ENCODE data around the gene LCP2.
A peak's percentile ranks its signal among the peaks of the same experiment; 100 is the strongest.

Gene LCP2

GRCh38 chr5:170201311-170201710 lies 96.3 kb downstream of the LCP2 start:
- H3K36me3 Mint-ChIP-seq: no peaks in the 10 kb centered on the region
- H3K4me3 Mint-ChIP-seq: no peak overlapping the region
- H3K4me1 Mint-ChIP-seq: no peaks in the 10 kb centered on the region
- H3K27me3 Mint-ChIP-seq: peaks cover 7% of the 10 kb centered on the region
- no peak overlapping the region for H3K27ac Mint-ChIP-seq
- DNase-seq (ENCODE audit: low spot score in 2 of 2) (no peak), ATAC-seq (ENCODE audit: low read depth) (no peak)
- no peaks in the 10 kb centered on the region for H3K9me3 Mint-ChIP-seq

- Mint-ChIP-seq H3K27me3 (peaks cover 7% of the 10 kb centered on the region), H3K4me1 (no peaks in the 10 kb centered on the region), H3K9me3 (no peaks in the 10 kb centered on the region), H3K27ac (peak overlapping the region; percentile 43), H3K36me3 (no peaks in the 10 kb centered on the region), H3K4me3 (no peak overlapping the region)
- ATAC-seq (ENCODE audit: low read depth) (no peak), DNase-seq (ENCODE audit: low spot score in 2 of 2) (no peak)
These were observed 96.7 kb downstream of the LCP2 start for GRCh38 chr5:170200876-170201275.
